ENCODE measurements around the gene NRXN3.

NRXN3 gene

GRCh38 chr14:78184157-78184556 lies 14.0 kb downstream of the NRXN3 start:
- H3K9me3 ChIP-seq (ENCODE audit: low read length): no peaks in the 10 kb centered on the region
- no peaks in the 10 kb centered on the region for H3K27me3 ChIP-seq (ENCODE audit: insufficient read depth, low read length)
- no peaks in the 10 kb centered on the region for H4K20me1 ChIP-seq (ENCODE audit: insufficient read depth, low read length)
- TF ChIP-seq EZH2 (IDR thresholded peaks at IDR 0.05; ENCODE audit: borderline replicate concordance, low read length): no peak
- TF ChIP-seq, protein P1, sequence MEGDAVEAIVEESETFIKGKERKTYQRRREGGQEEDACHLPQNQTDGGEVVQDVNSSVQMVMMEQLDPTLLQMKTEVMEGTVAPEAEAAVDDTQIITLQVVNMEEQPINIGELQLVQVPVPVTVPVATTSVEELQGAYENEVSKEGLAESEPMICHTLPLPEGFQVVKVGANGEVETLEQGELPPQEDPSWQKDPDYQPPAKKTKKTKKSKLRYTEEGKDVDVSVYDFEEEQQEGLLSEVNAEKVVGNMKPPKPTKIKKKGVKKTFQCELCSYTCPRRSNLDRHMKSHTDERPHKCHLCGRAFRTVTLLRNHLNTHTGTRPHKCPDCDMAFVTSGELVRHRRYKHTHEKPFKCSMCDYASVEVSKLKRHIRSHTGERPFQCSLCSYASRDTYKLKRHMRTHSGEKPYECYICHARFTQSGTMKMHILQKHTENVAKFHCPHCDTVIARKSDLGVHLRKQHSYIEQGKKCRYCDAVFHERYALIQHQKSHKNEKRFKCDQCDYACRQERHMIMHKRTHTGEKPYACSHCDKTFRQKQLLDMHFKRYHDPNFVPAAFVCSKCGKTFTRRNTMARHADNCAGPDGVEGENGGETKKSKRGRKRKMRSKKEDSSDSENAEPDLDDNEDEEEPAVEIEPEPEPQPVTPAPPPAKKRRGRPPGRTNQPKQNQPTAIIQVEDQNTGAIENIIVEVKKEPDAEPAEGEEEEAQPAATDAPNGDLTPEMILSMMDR (IDR thresholded peaks at IDR 0.05; ENCODE audit: low read length): no peak
- no peak overlapping the region for H3K9ac ChIP-seq (ENCODE audit: low read length)
- H3K79me2 ChIP-seq (ENCODE audit: insufficient read depth, low read length): no peaks in the 10 kb centered on the region
- no peaks in the 10 kb centered on the region for H3K4me1 ChIP-seq (ENCODE audit: insufficient read depth, low read length, severe bottlenecking)
- no peaks in the 10 kb centered on the region for H3F3A ChIP-seq (ENCODE audit: insufficient read depth, low read length)
- H3K4me2 ChIP-seq (ENCODE audit: low read length): no peak overlapping the region
- no peak overlapping the region for H3K4me3 ChIP-seq (ENCODE audit: low read depth, low read length, poor library complexity, severe bottlenecking)
- no peak overlapping the region for H3K27ac ChIP-seq (ENCODE audit: low read depth, low read length, poor library complexity, severe bottlenecking)
- H3K9me2 ChIP-seq (ENCODE audit: low read depth, low read length): no peaks in the 10 kb centered on the region
- no peaks in the 10 kb centered on the region for H3K36me3 ChIP-seq (ENCODE audit: insufficient read depth, low read length)
- no peak overlapping the region for H2AFZ ChIP-seq (ENCODE audit: low read length)

DNA sequence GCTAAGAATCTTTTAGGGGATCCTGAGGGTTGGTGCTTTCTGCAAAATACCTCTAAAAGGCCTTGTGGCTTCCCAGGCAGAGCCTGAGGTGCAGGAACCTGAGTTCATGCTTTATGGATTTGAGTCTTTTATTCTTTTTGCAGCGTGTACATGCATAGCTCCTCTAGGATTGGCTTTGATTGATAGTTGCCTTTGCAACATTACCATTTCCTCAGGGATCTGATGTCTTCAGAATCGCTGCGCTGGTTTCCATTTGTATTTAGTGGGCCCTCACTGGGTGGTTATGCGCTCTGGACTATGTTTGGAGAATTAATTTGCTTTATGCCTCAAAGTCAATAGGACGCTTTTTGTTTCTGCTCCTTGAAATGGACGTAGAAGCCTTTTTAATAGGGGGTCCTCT lies 16.1 kb downstream of the NRXN3 start:
- H3K27ac ChIP-seq (ENCODE audit: low read depth, low read length, poor library complexity, severe bottlenecking): no peak overlapping the region
- H3K9ac ChIP-seq (ENCODE audit: low read length): no peak overlapping the region
- TF ChIP-seq, protein P1 (IDR thresholded peaks at IDR 0.05; ENCODE audit: low read length): no peak
- no peak for TF ChIP-seq EZH2 (IDR thresholded peaks at IDR 0.05; ENCODE audit: borderline replicate concordance, low read length)
- H2AFZ ChIP-seq (ENCODE audit: low read length): no peak overlapping the region
- no peaks in the 10 kb centered on the region for H3K27me3 ChIP-seq (ENCODE audit: insufficient read depth, low read length)
- no peaks in the 10 kb centered on the region for H3K79me2 ChIP-seq (ENCODE audit: insufficient read depth, low read length)
- H4K20me1 ChIP-seq (ENCODE audit: insufficient read depth, low read length): no peaks in the 10 kb centered on the region
- H3F3A ChIP-seq (ENCODE audit: insufficient read depth, low read length): no peaks in the 10 kb centered on the region
- H3K4me3 ChIP-seq (ENCODE audit: low read depth, low read length, poor library complexity, severe bottlenecking): no peak overlapping the region
- no peaks in the 10 kb centered on the region for H3K9me3 ChIP-seq (ENCODE audit: low read length)
- H3K4me2 ChIP-seq (ENCODE audit: low read length): no peak overlapping the region
- no peaks in the 10 kb centered on the region for H3K36me3 ChIP-seq (ENCODE audit: insufficient read depth, low read length)
- no peaks in the 10 kb centered on the region for H3K4me1 ChIP-seq (ENCODE audit: insufficient read depth, low read length, severe bottlenecking)
- H3K9me2 ChIP-seq (ENCODE audit: low read depth, low read length): no peaks in the 10 kb centered on the region

DNA sequence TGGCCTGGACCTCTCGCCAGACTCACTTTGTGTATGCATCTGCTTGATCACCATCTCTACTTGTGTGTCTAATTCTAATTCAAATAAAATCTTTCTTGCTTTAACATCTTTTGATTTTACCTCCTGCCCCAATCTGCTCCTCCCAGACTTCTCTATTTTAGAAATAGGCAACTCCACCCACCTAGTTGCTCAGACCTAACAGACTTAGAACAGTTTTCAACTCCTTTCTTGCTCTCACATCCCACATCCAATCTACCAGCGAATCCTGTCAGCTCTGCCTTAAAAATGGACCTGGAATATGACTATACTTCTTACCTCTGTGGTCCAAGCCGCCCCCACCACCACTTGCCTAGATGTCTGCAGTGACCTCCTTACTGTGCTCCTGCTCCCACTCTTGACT lies 18.7 kb downstream of the NRXN3 start:
- H2AFZ ChIP-seq (ENCODE audit: low read length): no peak overlapping the region
- H3K9ac ChIP-seq (ENCODE audit: low read length): no peak overlapping the region
- no peaks in the 10 kb centered on the region for H3K9me3 ChIP-seq (ENCODE audit: low read length)
- H3K36me3 ChIP-seq (ENCODE audit: insufficient read depth, low read length): no peaks in the 10 kb centered on the region
- H3K9me2 ChIP-seq (ENCODE audit: low read depth, low read length): no peaks in the 10 kb centered on the region
- no peaks in the 10 kb centered on the region for H3K4me1 ChIP-seq (ENCODE audit: insufficient read depth, low read length, severe bottlenecking)
- H3K4me2 ChIP-seq (ENCODE audit: low read length): no peak overlapping the region
- no peaks in the 10 kb centered on the region for H3K27me3 ChIP-seq (ENCODE audit: insufficient read depth, low read length)
- H3K79me2 ChIP-seq (ENCODE audit: insufficient read depth, low read length): no peaks in the 10 kb centered on the region
- H3K4me3 ChIP-seq (ENCODE audit: low read depth, low read length, poor library complexity, severe bottlenecking): no peak overlapping the region
- no peaks in the 10 kb centered on the region for H3F3A ChIP-seq (ENCODE audit: insufficient read depth, low read length)
- no peak for TF ChIP-seq EZH2 (IDR thresholded peaks at IDR 0.05; ENCODE audit: borderline replicate concordance, low read length)
- TF ChIP-seq, protein P1 (IDR thresholded peaks at IDR 0.05; ENCODE audit: low read length): no peak
- H3K27ac ChIP-seq (ENCODE audit: low read depth, low read length, poor library complexity, severe bottlenecking): no peak overlapping the region
- no peaks in the 10 kb centered on the region for H4K20me1 ChIP-seq (ENCODE audit: insufficient read depth, low read length)

All from OCI-LY1 (cell line).